Muscle of arm (tissue), 12 donors: Measurements from ENCODE around the gene ARPIN. TPM values are rescaled to one million over a fixed set of nuclear protein-coding genes. Genes with fewer than 3 reads are reported as not detected.

ENCODE experiments used
- DNase-seq: peaks from one replicate; pipeline ENCODE4 v3.0.0-alpha.2; 2013
- polyA plus RNA-seq, 12 donors: library from polyadenylated mRNA; unstranded; fragments of 120-200 nt; gene quantifications; one replicate each; pipeline ENCODE4 v1.2.1, GENCODE V29; 2013; ENCODE audit not compliant: insufficient read length in 12 of 12

Gene ARPIN
- polyA plus RNA-seq, 12 donors = 13.7 to 27.1 (median 17.7) TPM; not detected in 1

DNA sequence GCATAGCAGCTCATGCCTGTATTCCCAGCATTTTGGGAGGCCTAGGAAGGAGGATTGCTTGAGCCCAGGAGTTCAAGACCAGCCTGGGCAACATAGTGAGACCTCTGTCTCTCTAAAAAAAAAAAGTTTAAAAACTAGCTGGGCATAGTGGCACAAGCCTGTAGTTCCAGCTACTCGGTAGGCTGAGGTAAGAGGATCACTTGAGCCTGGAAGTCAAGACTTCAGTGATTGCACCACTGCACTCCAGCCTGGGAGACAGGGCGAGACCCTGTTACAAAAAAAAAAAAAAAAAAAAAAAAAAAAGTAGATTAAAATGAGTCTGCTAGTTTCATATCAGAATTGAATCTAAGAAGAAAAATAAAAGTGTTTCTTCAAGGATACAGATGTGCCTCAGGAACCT is 65.7 kb downstream of the ARPIN start:
- no peak for DNase-seq

DNA sequence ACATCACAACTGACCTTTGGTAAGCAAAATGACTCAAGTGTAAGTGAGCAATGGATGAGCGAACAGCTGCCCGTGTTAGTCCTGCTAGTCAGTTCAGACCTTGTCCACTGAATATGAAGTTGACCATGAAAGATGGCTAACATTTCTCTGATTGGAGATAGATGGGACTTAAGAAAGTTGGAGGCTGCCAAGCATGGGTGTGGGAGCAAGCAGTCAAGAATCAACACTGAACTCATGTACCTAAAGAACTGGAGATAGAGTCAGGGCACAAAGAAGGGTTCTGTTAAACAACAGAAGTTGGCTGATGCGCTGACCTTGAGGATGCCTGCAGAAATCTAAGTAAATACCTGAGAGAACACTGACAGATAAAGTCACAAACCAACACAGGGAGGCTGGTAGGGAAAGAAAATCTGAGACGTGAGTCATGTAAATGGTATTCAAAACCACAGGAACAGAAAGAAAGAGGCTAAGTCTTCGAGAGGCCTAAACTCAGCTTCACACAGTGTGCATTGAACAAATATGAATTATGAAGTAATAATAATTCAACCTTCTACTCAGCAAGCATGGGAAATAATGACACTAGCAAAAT is 67.4 kb downstream of the ARPIN start:
- DNase-seq = no peak

Other genes starting within 250 kb of the ARPIN start
- gene PLIN1, start 233.6 kb downstream of the ARPIN start, polyA plus RNA-seq = under 1 TPM in 9 of 12 donors, not detected in 3; 0.08 to 0.80 (median 0.41) TPM
- gene PEX11A, start 222.2 kb downstream of the ARPIN start, polyA plus RNA-seq = 1 to 10 TPM in 10 of 12 donors, not detected in 2; 4.4 to 7.9 (median 6.1) TPM
- gene WDR93, start 222.1 kb downstream of the ARPIN start, polyA plus RNA-seq = under 1 TPM in 8 of 12 donors, not detected in 4; 0.12 to 0.39 (median 0.23) TPM
- gene MESP1, start 161.7 kb downstream of the ARPIN start, polyA plus RNA-seq = 1 to 10 TPM in 3 of 12 donors, under 1 TPM in 4, not detected in 5; 0.23 to 1.5 (median 0.97) TPM
- gene MESP2, start 136.6 kb downstream of the ARPIN start, polyA plus RNA-seq = 1 to 10 TPM in 1 of 12 donors, under 1 TPM in 7, not detected in 4; 0.11 to 1.0 (median 0.40) TPM
- 100 to 1,000 TPM in 1 of 12 donors, 10 to 100 TPM in 2, 1 to 10 TPM in 8, not detected in 1; 5.5 to 136 (median 7.3) TPM for gene ANPEP, start 98.1 kb downstream of the ARPIN start, polyA plus RNA-seq
- gene AP3S2, start 19.0 kb downstream of the ARPIN start, polyA plus RNA-seq = 10 to 100 TPM in 11 of 12 donors, not detected in 1; 12.1 to 36.4 (median 28.5) TPM
- 10 to 100 TPM in 11 of 12 donors, not detected in 1; 16.5 to 43.8 (median 21.0) TPM for gene ZNF710, start 88.4 kb upstream of the ARPIN start, polyA plus RNA-seq
- 100 to 1,000 TPM in 11 of 12 donors, not detected in 1; 159 to 288 (median 245) TPM for gene IDH2, start 189.5 kb upstream of the ARPIN start, polyA plus RNA-seq